NCI-H146 treated with DMSO at 0.1 percent for 48 hours (cell line): ENCODE results near the gene CAMTA1.

Experiments
- DNase-seq: peaks from one replicate; lab custom pipeline; 2025; ENCODE audit not compliant: unreplicated experiment; lab: John Stamatoyannopoulos, UW

Gene CAMTA1

GRCh38 chr1:7610106-7610731 lies 825.0 kb downstream of the CAMTA1 start:
- DNase-seq = no peak

GRCh38 chr1:7610936-7611335 lies 825.7 kb downstream of the CAMTA1 start:
- no peak for DNase-seq

GRCh38 chr1:7611421-7612010 lies 826.3 kb downstream of the CAMTA1 start:
- no peak for DNase-seq

- DNase-seq = no peak
These were observed 828.0 kb downstream of the CAMTA1 start for GRCh38 chr1:7613106-7613850.

GRCh38 chr1:7613851-7614205 lies 828.6 kb downstream of the CAMTA1 start:
- DNase-seq = no peak

- no peak for DNase-seq
These were observed 829.4 kb downstream of the CAMTA1 start for GRCh38 chr1:7614576-7615074.

- DNase-seq = no peak
These were observed 829.9 kb downstream of the CAMTA1 start for GRCh38 chr1:7615138-7615537.

GRCh38 chr1:7616076-7616832 lies 831.0 kb downstream of the CAMTA1 start:
- no peak for DNase-seq

GRCh38 chr1:7616953-7617352 lies 831.7 kb downstream of the CAMTA1 start:
- DNase-seq = no peak

- DNase-seq = no peak
These were observed 832.6 kb downstream of the CAMTA1 start for GRCh38 chr1:7617826-7618225.

GRCh38 chr1:7620196-7620595 lies 834.9 kb downstream of the CAMTA1 start:
- DNase-seq = no peak

- no peak for DNase-seq
These were observed 836.3 kb downstream of the CAMTA1 start for GRCh38 chr1:7621334-7622219.

- no peak for DNase-seq
These were observed 838.6 kb downstream of the CAMTA1 start for GRCh38 chr1:7623842-7624241.

- DNase-seq = no peak
These were observed 839.6 kb downstream of the CAMTA1 start for GRCh38 chr1:7624791-7625355.

GRCh38 chr1:7625401-7625800 lies 840.1 kb downstream of the CAMTA1 start:
- no peak for DNase-seq

GRCh38 chr1:7628273-7628672 lies 843.0 kb downstream of the CAMTA1 start:
- no peak for DNase-seq

- no peak for DNase-seq
These were observed 843.8 kb downstream of the CAMTA1 start for GRCh38 chr1:7629011-7629410.

GRCh38 chr1:7629465-7630195 lies 844.4 kb downstream of the CAMTA1 start:
- no peak for DNase-seq

- no peak for DNase-seq
These were observed 845.1 kb downstream of the CAMTA1 start for GRCh38 chr1:7630378-7630777.

GRCh38 chr1:7632176-7632575 lies 846.9 kb downstream of the CAMTA1 start:
- no peak for DNase-seq
